ENCODE data around the gene HHIP.

Gene HHIP

GRCh38 chr4:144709793-144710525 is 64.0 kb downstream of the HHIP start:
- no peak for DNase-seq (ENCODE audit: low read depth)

GRCh38 chr4:144710526-144710912 is 64.6 kb downstream of the HHIP start:
- no peak for DNase-seq (ENCODE audit: low read depth)

DNA sequence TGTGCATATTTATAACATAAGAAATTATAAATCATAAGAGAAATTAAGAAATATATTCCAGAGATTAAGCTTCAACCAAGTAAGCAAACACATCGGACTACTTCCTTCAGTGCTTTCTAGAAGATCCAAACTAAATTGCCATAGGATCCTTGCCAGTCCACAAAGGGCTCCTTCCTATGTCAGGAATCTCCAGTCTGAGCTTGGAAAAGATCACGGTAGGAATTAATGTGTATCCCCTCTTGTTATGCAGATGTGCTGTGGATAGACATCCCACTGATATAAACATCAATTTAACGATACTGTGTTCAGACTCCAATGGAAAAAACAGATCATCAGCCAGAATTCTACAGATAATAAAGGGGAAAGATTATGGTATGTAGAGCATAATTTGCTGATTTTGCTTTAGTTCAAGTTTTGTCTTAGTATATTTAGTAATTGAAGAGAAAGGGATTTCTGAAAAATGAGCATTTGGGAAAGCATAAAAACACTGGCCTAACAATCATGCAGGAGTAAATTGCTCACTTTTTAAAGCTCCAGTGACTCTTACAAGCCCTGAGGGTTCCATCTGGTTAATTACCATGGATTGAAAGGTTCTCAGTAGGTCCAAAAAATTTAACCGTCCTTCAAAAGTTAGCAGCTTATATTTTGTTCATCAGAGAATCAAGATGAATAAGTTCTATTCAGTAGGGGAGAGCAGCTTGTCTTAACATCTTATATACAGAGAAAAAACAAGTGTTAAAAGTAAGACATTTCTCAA is 65.9 kb downstream of the HHIP start:
- DNase-seq (ENCODE audit: low read depth), result no peak

DNA sequence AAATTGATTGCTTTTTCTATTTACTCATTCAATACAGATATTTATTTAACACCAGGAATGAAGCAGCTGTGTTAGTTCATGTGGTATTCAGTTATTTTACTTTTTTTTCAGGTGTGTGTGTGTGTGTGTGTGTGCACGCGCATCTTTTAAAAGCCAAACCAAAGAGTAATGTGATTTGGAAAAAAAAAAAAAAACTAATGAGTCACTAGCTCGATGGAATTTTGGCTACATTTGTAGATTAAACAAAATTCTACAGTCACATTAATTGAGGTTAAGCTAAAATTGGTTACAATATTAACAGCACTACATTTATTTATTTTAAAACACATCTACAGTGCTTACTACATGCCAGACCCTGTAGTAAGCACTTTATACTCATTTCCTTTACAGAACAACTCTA is 66.8 kb downstream of the HHIP start:
- DNase-seq (ENCODE audit: low read depth), result no peak

- DNase-seq (ENCODE audit: low read depth), result no peak
These were observed 68.2 kb downstream of the HHIP start for GRCh38 chr4:144714166-144714565.

- no peak for DNase-seq (ENCODE audit: low read depth)
These were observed 69.3 kb downstream of the HHIP start for GRCh38 chr4:144715230-144715629.

DNA sequence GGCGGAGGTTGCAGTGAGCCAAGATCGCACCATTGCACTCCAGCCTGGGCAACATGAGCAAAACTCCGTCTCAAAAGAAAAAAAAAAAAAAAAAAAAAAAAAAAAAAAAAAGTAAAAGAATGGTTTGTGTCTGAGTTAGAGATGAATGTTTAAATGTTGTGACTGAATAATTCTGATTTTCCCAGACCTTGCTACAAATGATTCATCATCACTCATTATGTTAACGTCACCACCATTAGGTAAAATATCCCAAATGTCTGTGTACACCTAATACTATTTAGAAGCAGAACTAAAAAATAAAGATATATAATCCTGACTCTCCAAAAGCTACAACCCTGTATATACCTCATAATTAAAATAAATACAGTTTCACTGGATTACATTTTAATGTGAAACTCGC is 70.8 kb downstream of the HHIP start:
- DNase-seq (ENCODE audit: low read depth), result no peak

GRCh38 chr4:144718958-144719512 is 73.1 kb downstream of the HHIP start:
- DNase-seq (ENCODE audit: low read depth), result no peak

DNA sequence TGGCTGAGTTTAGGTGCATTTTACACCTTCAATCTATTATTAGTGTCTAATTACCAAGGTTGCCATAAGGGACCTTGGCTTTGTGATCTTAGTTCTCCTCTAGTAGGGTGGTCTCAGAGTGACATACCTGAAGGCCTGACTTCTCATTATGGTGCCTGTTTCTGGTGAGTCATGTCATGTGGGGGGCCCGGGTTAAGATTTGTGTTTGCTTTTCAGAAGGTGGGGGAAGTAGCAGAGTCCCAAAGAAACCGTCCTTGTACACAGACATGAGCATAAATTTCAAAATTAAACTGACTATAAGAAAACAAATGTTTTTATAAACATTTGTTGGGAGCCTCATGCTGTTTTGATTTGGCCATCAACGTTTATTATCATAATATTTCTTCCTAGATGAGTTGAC is 74.5 kb downstream of the HHIP start:
- no peak for DNase-seq (ENCODE audit: low read depth)

DNA sequence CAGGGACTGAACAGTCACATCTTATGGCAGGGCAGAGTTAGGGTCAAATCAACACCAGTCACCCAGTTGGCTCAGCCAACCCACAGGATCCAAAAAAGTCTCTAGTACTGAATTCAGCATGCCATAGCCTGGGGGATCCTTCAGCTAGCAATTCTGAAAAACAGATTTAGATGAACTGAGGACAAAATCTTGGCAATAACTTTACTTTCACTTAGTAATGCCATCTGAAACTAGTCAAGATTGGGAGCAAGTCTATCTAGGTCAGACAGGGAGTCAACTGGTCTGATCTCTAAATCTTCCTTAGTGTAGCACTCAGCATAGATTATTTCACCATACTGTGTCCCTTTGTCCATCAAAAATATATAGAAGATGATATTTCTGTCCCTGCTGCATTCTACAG is 76.0 kb downstream of the HHIP start:
- no peak for DNase-seq (ENCODE audit: low read depth)

DNA sequence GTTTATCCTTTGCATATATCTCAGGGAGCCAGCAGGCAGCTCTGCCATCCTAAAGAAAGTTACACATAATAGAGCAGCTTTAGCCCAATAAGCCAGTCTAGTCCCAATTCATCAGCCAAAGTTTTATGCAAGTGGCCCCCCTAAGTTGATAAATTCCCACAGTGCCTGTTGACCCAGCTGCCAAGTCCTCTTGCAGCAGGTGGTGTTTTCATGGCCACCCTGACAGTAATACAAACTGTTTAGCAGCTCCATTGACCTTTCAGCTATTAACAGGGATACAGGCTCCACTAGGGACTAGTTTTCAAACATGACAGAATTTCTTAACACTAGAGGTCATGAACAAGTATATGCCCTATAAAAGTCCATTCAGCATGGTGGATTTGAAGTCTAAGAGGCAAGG is 77.5 kb downstream of the HHIP start:
- DNase-seq (ENCODE audit: low read depth), result no peak

- DNase-seq (ENCODE audit: low read depth), result no peak
These were observed 83.2 kb downstream of the HHIP start for GRCh38 chr4:144729175-144729574.

GRCh38 chr4:144732584-144733428 is 86.8 kb downstream of the HHIP start:
- DNase-seq (ENCODE audit: low read depth), result no peak

- DNase-seq (ENCODE audit: low read depth), result no peak
These were observed 87.6 kb downstream of the HHIP start for GRCh38 chr4:144733566-144733965.

DNA sequence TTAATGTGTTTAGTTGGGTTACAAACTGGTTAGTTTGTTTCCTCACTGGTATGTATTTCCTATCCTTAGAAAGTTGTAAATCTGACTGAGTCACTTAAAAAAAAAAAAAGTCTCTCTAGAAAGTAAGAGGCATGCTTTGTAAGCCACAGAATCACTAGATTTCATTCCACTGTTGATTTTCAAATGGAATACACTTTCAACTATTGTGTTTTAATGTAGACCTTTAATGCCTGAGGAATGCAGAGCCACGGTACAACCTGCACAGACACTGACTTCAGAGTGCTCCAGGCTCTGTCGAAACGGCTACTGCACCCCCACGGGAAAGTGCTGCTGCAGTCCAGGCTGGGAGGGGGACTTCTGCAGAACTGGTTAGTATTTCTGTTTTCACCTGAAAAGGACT is 88.6 kb downstream of the HHIP start:
- DNase-seq (ENCODE audit: low read depth), result no peak

DNA sequence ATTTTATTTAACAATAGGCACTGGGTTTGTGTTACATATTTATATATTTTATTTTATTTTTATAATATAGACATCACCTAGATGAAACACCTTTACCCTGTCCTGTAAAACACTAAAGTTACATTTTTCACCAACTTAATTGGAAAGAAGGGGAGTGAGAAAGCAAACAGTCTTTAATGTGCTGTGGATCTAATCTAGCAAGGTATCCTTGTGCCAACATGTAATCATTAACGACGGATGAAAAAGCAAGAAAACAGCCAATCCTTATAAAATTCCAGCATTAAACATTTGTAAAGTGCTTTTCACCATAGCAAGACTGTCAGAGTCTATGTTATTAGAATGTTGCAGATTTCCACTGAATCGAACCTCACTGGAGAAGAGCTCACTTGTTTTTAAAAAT is 92.7 kb downstream of the HHIP start:
- no peak for DNase-seq (ENCODE audit: low read depth)

- DNase-seq (ENCODE audit: low read depth), result no peak
These were observed 93.6 kb downstream of the HHIP start for GRCh38 chr4:144739511-144740033.

- DNase-seq (ENCODE audit: low read depth), result no peak
These were observed 94.4 kb downstream of the HHIP start for GRCh38 chr4:144740316-144740715.

DNA sequence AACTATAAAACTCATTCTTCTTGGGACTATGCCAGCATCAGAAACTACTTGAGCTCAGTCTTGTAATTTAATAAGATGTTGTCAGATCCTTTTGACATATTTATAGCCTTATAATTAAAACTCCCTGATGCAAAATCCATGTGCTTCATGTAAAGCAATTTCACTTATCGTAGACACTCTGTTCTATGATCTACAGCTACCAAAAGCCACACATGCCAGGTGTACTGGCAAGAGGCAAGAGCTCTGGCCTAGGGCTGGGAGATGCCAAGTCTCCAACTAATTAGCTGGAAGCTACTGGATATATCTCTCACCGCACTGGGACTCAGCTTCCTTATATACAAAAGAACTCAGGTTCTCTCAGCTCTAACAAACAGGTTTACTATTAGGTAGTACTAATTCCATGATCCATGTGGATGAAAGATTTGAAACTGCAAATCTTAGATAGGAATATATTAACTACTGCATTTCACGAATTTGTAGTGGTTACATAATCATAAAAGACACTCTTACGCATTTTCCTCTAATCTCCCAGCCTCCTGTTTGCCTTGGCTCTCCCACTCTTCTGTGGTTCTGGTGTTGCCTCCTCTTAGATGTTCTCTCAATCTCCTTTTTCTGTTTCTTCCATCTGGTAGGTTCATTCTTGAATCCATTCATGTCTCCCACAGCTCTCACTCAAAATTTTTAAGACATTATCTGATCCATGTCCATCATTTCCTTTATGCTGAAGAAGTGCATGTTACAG is 103.0 kb downstream of the HHIP start:
- DNase-seq (ENCODE audit: low read depth), result no peak

DNA sequence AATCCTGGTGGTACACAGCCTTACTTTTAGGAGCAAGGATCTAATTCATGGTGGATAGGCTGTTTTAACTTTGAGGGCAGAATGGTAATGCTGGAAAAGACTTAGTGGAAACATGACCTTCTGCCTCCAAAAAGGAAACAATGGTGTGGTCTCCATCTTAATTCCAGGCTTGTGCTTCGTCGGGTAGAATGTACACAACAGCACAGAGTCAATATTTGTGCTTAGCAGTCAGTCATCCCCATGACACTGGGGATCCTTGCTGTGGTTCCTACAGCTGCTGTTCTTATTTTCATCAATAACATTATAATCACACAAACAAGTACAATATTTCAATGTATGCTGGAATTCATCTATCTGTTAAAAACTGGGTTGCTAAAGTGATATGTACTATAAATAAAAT is 104.4 kb downstream of the HHIP start:
- no peak for DNase-seq (ENCODE audit: low read depth)

GRCh38 chr4:144754562-144755410 is 108.8 kb downstream of the HHIP start:
- no peak for DNase-seq (ENCODE audit: low read depth)
